Measurements from ENCODE around the gene IRX4.

IRX4 gene

DNA sequence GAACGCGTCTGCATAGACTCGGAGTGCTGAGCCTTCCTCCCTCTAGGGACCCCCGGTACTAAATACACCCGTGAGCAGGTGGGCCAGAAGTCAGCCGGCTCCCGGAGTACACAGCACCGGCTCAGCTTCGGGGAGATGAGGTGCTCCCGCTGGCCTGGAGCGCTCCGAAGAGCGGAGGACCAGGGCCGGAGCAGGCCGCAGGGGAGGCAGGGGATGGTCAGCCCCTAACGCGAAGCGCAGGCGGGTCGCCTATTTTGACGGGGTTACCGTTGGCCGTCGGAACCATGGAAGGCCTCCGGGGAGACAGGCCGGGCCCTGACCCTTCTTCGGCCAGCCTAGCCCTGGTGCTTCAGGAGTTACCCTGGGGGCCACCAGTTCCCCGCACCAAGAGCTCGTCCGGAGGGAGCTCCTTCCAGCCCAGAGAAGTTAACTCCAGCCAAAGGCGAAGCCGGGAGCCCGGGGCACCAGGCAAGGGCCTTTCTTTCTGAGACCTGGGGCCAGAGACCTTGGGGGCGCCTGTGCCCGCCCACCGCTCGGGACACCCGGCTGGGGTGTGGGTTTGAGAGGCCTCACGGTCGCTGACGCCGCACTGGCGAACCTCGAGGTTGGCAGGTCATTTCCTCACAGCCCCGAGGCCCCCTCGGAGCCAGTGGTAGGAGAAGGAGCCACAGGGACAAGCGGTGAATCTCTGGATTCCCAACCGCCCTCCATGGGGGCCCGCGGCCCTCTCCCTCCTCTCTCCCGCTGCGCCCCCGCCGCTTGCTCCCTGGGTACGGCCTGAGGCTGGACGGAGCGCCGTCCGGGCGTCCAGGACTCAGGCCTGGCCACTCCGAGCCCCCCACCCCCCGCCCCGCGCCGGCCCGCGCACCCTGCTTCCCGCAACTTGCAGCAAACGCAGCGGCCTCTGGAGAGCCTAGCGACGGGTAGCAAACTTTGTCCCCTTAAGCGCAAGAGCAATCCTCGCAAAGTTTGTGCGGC is 3.4 kb upstream of the IRX4 start:
- no peak for ATAC-seq
- no peak for TF ChIP-seq ZFP3 (CRISPR knock-in tag; IDR thresholded peaks at IDR 0.05)
- no peak for TF ChIP-seq CREB5 (CRISPR knock-in tag; IDR thresholded peaks at IDR 0.05; ENCODE audit: low read depth)
- TF ChIP-seq ZFP30 (CRISPR knock-in tag; IDR thresholded peaks at IDR 0.05) = no peak
- no peak for TF ChIP-seq TSHZ2 (CRISPR knock-in tag; IDR thresholded peaks at IDR 0.05)
- no peak for TF ChIP-seq ZNF565 (CRISPR knock-in tag; conservative IDR thresholded peaks at IDR 0.05; ENCODE audit: low read depth)
- no peak for TF ChIP-seq TCF4 (CRISPR knock-in tag; IDR thresholded peaks at IDR 0.05; ENCODE audit: borderline replicate concordance)
- no peak for TF ChIP-seq ZNF8 (CRISPR knock-in tag; IDR thresholded peaks at IDR 0.05)
- TF ChIP-seq RARB (CRISPR knock-in tag; IDR thresholded peaks at IDR 0.05) = no peak
- no peak for TF ChIP-seq ESRRG (CRISPR knock-in tag; IDR thresholded peaks at IDR 0.05)
- no peak for TF ChIP-seq GLIS3 (CRISPR knock-in tag; IDR thresholded peaks at IDR 0.05)
- TF ChIP-seq TOX (CRISPR knock-in tag; IDR thresholded peaks at IDR 0.05; ENCODE audit: borderline replicate concordance) = no peak
- TF ChIP-seq CSDC2 (CRISPR knock-in tag; IDR thresholded peaks at IDR 0.05) = no peak
- TF ChIP-seq ZNF70 (CRISPR knock-in tag; IDR thresholded peaks at IDR 0.05) = no peak
- TF ChIP-seq ZC3H10 (CRISPR knock-in tag; IDR thresholded peaks at IDR 0.05) = no peak

GRCh38 chr5:1885404-1885755 is 2.7 kb upstream of the IRX4 start:
- ATAC-seq = no peak

DNA sequence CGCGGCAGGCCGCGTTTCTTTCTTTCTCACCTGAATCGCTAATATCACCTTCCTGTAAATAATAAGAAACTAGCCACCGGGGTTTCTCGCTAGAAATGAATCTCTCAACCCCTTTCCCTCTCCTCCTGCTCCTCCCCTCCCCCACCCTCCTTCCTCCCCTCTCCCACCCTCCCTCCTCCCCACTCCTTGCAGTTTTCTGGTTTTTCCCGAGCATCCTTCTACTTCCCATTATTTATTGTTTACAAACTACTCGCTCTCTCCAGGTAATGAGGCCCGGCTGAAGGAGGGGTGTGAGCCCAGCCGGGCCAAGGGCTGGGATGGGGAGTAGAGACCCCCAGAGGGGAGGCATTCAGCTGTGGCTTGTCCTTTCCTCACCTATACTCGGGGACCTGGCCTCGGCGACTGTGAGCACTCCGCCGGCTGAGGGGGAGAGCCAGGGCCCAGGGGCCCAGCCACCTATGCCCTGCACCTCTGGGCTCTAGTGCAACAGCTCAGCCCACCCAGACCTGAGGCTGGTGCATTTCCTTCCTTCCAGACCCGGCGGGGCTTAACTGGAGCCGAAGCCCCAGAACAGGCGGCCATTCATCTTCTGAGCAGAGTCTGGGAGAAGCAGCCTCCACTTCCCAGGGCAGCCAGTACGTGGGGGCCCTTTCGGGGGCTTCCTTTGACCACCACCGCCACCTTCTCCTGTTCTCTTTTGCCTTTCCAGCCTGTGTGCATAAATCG is 2.1 kb upstream of the IRX4 start:
- ATAC-seq = no peak
- TF ChIP-seq OSR1 (CRISPR knock-in tag; IDR thresholded peaks at IDR 0.05) = no peak
- no peak for TF ChIP-seq BACH2 (CRISPR knock-in tag; IDR thresholded peaks at IDR 0.05; ENCODE audit: borderline replicate concordance)
- TF ChIP-seq TSHZ2 (CRISPR knock-in tag; IDR thresholded peaks at IDR 0.05) = no peak
- TF ChIP-seq PPARA (CRISPR knock-in tag; IDR thresholded peaks at IDR 0.05; ENCODE audit: borderline replicate concordance) = no peak
- TF ChIP-seq TOX (CRISPR knock-in tag; IDR thresholded peaks at IDR 0.05; ENCODE audit: borderline replicate concordance) = no peak
- no peak for TF ChIP-seq POU6F1 (CRISPR knock-in tag; IDR thresholded peaks at IDR 0.05; ENCODE audit: borderline replicate concordance, low read depth)
- TF ChIP-seq TCF4 (CRISPR knock-in tag; IDR thresholded peaks at IDR 0.05; ENCODE audit: borderline replicate concordance) = no peak
- TF ChIP-seq CSDC2 (CRISPR knock-in tag; IDR thresholded peaks at IDR 0.05) = no peak
- no peak for TF ChIP-seq ZFP3 (CRISPR knock-in tag; IDR thresholded peaks at IDR 0.05)
- no peak for TF ChIP-seq ZNF70 (CRISPR knock-in tag; IDR thresholded peaks at IDR 0.05)
- no peak for TF ChIP-seq GLIS3 (CRISPR knock-in tag; IDR thresholded peaks at IDR 0.05)
- no peak for TF ChIP-seq ISL1 (CRISPR knock-in tag; IDR thresholded peaks at IDR 0.05)
- TF ChIP-seq ARNTL (CRISPR knock-in tag; IDR thresholded peaks at IDR 0.05; ENCODE audit: borderline replicate concordance, low read depth) = no peak
- TF ChIP-seq ESRRG (CRISPR knock-in tag; IDR thresholded peaks at IDR 0.05) = no peak
- TF ChIP-seq ZC3H10 (CRISPR knock-in tag; IDR thresholded peaks at IDR 0.05) = no peak
- no peak for TF ChIP-seq ZNF565 (CRISPR knock-in tag; conservative IDR thresholded peaks at IDR 0.05; ENCODE audit: low read depth)
- no peak for TF ChIP-seq CREB5 (CRISPR knock-in tag; IDR thresholded peaks at IDR 0.05; ENCODE audit: low read depth)

More at GRCh38 chr5:1885404-1885755, 2.7 kb upstream of the IRX4 start:
- no peak for TF ChIP-seq ZNF565 (CRISPR knock-in tag; conservative IDR thresholded peaks at IDR 0.05; ENCODE audit: low read depth)
- TF ChIP-seq ZC3H10 (CRISPR knock-in tag; IDR thresholded peaks at IDR 0.05) = no peak
- no peak for TF ChIP-seq PPARA (CRISPR knock-in tag; IDR thresholded peaks at IDR 0.05; ENCODE audit: borderline replicate concordance)
- no peak for TF ChIP-seq CREB5 (CRISPR knock-in tag; IDR thresholded peaks at IDR 0.05; ENCODE audit: low read depth)
- TF ChIP-seq ZNF8 (CRISPR knock-in tag; IDR thresholded peaks at IDR 0.05) = no peak
- no peak for TF ChIP-seq ZFP30 (CRISPR knock-in tag; IDR thresholded peaks at IDR 0.05)
- TF ChIP-seq OSR1 (CRISPR knock-in tag; IDR thresholded peaks at IDR 0.05) = no peak
- no peak for TF ChIP-seq GLIS3 (CRISPR knock-in tag; IDR thresholded peaks at IDR 0.05)
